ENCODE data around the gene FGFRL1.

DNA sequence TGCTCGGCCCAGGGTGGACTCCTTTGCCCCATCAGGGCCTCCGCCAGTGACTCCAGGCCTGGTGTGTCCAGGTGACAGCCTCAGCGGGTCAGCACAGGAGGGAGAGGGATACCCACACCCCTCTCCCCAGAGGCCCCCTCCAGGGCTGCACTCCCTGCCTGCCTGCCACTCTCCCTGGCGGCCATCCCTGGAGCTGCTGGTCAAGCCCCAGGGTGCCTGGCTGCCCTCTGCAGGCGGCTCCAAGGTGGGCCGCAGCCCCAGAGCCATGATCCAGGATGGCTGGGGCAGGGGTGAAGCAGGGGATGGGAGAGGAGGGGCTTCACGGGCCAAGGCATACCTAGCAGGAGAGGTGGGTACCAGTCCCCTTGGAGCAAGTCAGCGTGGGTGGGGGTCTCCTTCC is 3.8 kb downstream of the FGFRL1 start:
- TF ChIP-seq YY1 (IDR thresholded peaks at IDR 0.05; ENCODE audit: insufficient read depth, insufficient read length): no peak
- no peak for TF ChIP-seq ZNF274 (IDR thresholded peaks at IDR 0.05; ENCODE audit: low read depth, low read length)
- TF ChIP-seq SUZ12 (IDR thresholded peaks at IDR 0.05; ENCODE audit: extremely low read depth, insufficient read depth, insufficient read length): no peak
